Measurements from ENCODE around the gene GJA1.
A peak's percentile ranks its signal among the peaks of the same experiment; 100 is the strongest.
"Not testable (repeated sequence)": the region's sequence is repeated elsewhere in the genome, so short reads cannot be mapped to it uniquely, and the experiment has no call there.

GJA1 gene

DNA sequence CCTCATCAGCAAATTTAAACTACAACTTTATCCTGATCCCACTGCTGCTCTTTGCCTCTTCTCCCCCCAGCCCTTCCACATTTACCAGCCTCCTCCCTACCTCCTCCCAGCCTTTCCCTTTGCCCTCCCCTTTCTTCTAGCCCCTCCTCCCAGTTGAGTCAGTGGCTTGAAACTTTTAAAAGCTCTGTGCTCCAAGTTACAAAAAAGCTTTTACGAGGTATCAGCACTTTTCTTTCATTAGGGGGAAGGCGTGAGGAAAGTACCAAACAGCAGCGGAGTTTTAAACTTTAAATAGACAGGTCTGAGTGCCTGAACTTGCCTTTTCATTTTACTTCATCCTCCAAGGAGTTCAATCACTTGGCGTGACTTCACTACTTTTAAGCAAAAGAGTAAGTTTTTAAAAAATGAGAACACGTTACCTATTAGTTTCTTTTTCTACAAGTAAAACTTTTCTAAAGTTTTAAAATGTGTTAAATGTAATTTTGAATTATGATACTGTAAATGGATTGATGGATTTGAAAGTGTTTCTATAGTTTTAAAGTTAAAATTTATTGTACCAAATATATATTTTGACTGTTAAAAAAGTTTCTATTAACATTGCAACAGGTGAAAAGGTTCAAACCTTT lies at the start of gene GJA1:
Gene GJA1 (plus strand): TSS at position 203 of the 626 bp plus-strand sequence. CDS start 11,202 bp downstream, outside the sequence.
- no peak for DNase-seq

DNA sequence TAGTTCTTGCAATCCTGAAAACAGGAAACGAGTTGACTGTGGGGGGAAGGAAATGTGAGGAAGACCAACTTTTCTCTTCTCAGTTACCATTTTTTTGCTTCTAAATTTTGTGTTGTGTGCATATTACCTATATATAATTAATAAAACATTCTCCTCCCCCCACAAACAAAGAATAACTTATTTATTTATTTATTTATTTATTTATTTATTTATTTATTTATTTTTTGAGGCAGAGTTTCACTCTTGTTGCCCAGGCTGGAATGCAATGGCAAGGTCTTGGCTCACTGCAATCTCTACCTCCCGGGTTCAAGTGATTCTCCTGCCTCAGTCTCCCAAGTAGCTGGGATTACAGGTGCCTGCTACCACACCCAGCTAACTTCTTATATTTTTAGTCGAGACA lies 48.9 kb upstream of the GJA1 start:
- not testable (repeated sequence) for DNase-seq

DNA sequence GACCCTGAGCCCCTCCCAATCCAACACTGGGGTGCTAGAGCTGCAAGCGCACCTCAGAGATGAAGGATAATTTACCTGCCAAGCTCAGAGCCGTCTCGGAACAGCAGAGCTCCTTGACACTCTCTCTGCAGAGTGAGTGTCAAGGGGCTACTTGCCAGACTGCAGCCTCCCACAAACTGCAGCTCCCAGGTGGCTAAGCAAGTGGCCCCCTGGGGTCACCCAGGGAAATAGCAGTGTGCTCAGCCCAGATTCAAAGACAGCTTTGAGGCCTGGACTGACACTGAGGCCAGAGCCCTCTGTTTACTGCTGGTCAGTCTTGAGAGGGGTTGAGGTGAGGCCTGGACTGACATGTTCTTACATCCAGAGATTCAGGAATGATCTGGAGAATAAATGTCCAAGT lies 46.0 kb upstream of the GJA1 start:
- DNase-seq: no peak

DNA sequence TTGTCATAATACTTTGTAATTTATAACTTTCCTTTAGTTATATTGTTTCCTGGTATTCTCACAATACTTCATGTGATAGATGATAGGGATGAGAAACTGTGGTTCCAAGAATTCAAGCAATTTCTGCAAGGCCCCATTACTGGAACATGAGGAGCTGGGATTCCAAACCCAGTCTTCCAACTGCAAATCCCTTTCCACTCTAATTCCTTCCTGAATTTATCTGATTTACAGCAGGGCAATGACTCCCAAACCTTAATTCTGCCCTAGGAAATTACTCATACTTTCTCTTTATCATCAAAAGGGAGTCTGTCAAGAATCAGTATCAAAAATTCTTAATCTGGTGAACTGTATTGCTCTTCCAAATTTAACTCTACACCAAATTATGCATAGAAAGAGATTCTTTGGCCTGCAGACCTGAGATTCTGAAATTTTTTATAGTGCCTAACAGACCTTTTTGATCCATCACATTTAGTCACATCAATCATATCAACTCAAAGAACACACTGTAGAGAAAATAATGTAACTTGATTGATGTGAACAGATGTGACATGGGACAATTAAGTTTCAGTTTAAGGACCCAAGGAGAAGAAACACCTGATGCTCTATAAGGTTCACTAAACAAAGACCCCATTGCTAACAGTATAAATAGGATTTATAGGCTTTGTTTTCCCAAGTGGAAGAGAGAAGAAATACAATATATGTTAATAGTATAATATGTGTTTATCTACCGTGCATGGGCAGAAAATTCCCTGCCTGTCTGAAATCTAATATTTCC lies 41.5 kb upstream of the GJA1 start:
- no peak for DNase-seq

DNA sequence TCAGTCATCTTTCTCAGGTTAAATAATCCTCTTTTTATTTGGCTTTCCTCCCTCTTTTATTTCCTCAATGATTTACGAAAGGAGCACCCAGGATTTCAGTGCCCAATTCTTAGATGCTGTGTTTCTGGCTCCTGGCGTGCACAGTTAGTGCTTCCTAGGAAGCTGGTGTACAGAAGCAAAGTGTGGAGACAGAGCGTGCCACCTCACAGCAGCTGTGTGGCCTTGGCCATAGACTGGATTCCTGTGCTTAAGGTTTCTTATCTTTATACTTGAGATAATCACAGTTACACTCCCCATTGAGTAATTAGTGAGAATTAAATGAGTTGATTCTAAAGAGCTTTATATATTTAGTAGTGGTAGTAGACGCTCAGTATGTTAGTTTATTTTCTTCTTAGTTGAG lies 39.7 kb upstream of the GJA1 start:
- DNase-seq: no peak

DNA sequence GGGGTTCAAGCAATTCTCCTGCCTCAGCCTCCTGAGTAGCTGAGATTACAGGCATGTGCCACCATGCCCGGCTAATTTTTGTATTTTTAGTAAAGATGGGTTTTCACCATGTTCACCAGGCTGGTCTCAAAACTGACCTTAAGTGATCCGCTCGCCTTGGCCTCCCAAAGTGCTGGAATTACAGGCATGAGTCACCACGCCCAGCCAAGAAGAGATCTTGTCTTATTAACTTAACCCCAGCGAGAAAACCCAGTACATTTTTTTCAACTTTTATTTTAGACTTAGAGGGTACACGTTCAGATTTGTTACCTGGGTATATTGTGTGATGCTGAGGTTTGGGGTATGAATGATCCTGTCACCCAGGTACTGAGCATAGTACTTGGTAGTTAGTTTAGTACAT lies 38.3 kb upstream of the GJA1 start:
- DNase-seq: not testable (repeated sequence)

DNA sequence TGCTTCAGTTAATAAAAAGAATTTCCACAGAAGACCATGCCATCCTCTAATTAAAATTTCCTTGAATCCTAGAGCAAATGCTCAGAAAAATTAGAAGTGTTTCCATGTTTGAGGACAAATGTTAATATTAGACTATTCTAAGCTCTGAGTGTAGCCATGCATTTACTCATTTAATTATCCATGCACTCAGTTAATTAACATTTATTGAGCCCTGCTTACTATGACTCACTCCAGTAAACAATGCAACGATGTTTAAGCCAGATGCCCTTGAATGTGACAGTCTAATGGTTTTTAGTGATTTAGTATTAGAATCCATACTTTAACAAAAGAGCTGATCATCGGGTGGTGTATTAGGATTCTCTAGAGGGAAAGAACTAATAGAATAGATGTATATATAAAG lies 37.3 kb upstream of the GJA1 start:
- no peak for DNase-seq

DNA sequence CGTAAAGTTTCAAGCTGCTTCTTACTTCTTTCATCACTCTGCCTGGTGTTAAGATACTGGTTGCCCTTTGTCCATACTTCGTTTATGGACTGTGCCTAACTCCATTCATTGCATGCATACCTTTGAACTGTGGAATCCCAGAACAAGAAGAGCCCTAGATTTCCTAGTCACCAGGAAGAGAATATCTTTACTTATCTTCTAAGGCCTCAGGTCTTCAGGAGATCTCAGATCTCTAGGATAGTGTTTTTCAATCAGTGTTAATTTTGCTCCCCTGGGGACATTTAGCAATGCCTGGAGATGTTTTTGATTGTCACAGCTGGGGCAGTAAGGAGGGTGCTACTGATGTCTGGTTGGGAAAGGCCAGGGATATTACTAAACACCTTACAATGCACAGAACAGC lies 35.5 kb upstream of the GJA1 start:
- DNase-seq: no peak

DNA sequence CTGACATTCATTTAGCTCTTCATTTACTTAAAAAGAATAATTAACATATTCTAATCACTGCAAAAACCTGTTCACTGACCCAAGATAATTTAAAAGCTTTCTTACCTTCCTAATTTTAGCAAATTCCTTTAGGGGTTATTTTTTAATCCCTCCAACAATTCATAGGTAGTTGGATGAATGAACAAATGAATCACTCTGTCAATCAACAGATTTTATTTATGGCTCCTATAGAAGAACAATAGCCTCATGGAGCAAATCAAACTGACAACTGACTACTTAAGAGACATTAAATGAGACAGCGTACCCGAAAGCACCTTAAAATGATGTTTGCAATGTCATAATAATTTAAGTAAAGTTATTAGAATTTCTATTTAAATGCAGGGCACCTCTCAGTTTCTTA lies 31.5 kb upstream of the GJA1 start:
- DNase-seq: no peak

DNA sequence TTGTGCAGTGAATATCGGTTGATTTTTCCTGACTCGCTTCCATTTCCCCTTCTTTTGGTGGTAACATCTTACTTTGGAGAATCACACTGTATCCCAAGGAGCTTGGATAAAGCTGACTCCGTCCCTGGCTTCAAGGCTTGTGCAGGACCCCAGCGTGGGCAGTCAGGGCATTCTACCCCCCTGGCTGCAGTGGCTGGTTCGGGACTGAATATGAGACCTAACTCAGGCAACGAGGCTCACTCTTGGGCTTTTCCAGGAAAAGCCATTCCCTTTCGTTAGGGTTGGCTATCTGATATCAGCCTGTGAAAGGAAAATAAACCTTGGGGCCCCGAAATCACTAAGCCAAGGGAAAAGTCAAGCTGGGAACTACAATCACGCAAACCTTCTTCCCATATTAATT lies 30.1 kb upstream of the GJA1 start:
- no peak for DNase-seq

DNA sequence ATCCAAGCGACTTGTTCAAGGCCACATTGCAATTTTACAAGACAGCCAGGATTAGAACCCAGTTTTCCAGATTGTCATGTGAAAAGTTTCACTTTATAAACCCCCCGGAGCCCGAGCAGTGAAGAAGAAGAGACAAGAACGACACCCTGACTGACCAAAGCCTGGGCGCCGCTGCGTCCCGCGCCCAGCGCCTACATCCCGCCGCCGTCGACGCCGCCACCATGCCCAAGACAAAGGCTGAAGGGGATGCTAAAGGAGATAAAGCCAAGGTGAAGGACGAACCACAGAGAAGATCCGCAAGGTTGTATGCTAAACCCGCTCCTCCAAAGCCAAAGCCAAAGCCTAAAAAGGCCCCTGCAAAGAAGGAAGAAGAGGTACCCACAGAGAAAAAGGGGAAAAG lies 27.1 kb upstream of the GJA1 start:
- DNase-seq: no peak

DNA sequence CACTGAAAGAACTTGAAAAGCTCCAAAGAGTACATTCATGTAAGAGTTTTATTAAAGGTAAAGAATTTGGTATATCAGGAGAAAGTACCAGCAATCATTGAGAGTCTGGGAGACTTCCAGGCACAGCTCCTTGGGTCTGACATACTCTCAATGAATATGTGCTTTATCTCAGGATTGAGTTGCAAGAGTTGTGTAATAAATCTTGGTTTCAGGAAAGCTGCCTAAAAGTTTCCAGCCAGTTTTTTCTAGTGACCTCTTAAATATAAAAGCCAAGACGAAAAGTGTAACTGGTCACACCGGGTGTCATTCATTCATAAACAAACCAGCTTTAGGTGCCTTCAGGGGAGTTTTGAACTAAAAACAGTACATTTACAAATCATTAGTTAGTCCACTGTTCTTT lies 21.6 kb upstream of the GJA1 start:
- no peak for DNase-seq

DNA sequence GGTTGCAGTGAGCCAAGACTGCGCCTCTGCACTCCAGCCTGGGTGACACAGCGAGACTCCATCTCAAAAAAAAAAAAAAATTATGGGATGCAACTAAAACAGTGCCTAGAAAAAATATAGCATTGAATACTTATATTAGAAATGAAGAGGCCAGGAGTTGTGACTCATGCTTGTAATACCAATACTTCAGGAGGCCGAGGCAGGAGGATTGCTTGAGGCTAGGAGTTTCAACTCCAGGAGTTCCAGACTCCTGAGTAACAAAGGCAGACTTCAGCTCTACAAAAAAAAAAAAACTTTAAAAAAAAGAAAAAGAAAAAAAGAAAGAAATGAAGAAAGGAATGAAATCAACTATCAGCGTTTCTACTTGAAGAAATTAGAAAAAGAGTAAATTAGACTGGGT lies 17.1 kb upstream of the GJA1 start:
- DNase-seq: no peak

DNA sequence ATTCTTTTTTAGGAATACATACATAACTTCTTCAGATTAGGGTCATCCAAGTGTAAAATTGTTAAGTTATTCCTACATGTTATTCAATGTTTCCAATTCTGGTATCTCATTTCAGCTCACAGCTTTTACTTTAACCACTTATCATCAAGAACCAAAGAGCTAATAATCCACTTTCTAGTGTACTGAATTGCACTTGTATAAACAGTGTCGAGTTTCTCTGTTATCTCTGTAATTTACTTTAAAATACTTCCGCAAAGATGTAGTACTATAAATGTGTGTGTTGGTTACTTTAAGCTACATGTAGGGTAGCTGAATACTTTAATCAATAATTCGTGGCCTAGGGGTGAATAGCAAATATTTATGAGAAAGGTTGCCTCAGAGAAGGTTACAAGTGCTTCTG lies 8.8 kb upstream of the GJA1 start:
- no peak for DNase-seq

DNA sequence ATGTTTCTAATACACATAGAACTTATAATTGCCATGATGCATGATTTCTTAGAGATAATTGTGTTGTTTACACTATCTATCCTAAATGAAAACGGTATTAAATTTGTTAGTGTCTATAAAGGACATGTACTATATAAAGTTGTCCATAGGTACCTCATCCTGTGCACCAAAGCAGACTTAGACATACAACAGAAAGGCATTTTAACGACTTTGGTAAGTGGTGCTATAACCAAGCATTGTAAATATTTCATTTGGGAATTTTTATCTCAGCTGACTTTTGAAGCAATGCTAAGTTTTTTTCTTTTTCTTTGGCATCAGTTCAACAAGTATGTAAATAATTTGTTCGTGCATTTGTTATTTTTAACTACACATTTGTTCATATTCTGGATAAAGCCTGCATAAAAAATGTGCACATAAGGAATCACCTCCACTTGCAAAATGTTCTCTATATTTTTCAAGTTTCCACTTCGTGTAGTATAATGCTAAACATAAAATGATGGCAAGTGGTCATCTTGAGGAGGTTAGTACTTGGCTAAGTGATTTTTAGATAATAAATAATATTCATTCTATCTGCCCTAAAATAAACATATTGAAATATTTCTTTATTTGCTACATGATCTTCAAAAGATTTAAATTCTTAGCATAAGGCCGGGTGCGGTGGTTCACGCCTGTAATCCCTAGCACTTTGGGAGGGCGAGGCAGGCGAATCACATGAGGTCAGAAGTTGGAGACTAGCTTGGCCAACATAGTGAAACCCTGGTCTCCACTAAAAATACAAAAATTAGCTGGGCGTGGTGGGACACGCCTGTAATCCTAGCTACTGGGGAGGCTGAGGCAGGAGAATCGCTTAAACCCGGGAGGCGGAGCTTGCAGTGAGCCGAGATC lies 6.3 kb upstream of the GJA1 start:
- DNase-seq: no peak

DNA sequence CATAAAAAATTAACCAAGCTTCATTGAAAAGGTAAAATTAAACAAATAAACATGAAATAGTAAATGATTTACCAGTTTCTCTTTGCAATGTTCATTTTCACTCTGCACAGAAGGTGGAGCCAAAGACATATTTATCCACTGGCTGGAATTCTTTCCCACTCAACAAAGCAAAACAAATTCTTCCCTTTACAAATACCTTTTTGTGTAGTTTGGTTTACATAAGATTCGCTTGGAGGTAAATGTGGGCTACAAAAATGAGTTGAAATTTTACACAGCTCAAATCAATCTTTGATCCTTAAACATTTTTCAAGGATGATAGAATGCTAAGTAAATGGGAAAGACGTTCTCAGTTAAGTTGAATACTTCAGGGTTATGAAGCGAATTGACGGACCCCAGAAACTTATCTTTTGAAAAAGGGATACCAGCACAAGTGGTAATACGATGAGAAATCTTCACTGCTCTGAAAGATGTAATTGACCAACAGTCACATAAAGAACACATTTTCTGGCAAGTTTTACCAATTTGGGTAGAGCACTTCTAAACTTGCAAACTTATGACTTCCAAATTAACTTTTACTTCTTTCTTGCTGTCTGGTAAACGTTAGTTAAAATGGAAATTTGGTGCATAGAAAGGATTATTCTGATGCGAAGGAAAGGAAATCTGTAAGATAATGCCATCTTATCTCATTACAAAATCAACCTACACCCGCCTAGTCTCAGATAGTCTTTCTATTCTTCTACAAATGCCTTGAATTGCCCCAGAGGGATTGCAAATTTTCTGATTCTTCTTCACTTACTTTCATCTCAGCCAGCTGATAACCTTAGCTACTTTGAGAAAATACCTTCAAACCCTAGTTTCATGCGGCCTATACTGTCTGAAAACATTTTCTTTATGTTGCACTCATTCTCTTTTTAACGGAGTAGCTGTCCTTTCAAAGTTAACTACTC lies 4.7 kb upstream of the GJA1 start:
- DNase-seq: no peak

DNA sequence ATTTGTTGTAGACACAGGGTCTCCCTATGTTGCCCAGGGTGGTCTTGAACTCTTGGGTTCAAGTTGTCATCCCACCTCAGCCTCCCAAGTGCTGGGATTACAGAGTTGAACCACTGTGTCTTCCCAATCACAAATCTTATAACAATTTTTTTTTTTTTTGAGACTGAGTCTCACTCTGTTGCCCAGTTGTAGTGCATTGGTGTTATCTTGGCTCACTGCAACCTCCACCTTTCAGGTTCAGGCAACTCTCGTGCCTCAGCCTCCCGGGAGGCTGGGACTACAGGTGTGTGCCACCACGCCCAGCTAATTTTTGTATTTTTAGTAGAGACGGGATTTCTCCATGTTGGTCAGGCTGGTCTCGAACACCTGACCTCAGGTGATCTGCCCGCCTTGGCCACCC lies 3.7 kb upstream of the GJA1 start:
- not testable (repeated sequence) for DNase-seq

DNA sequence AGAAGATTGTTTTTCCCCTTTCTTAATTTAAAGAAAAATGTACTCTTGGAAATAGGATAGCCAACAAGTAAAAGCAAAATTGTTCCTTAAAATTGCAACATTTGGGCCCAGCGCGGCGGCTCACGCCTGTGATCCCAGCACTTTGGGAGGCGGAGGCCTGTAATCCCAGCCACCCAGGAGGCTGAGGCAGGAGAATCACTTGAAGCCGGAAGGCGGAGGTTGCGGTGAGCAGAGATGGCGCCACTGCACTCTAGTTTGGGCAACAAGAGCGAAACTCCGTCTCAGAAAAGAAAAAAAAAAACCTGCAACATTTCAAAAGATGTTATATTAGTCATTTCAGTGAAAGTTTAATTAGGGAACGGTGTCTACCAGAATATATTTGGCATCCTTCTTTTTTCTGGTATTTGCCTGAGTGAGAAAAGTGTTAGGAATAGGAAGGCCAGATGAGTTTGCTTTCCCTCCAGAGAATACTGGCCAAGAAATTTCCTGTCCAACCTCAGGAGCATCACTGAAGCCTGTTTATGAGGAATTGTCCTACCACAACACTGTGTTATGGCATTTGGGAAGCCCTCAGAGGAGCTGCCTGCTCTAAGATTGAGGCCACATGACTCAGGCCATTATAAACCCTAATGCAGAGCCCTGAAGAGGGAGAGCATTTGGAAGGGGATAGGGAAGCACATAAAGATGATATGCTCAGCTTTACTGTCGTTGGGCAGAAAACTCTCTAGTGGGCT lies 1.2 kb upstream of the GJA1 start:
- DNase-seq: no peak

DNA sequence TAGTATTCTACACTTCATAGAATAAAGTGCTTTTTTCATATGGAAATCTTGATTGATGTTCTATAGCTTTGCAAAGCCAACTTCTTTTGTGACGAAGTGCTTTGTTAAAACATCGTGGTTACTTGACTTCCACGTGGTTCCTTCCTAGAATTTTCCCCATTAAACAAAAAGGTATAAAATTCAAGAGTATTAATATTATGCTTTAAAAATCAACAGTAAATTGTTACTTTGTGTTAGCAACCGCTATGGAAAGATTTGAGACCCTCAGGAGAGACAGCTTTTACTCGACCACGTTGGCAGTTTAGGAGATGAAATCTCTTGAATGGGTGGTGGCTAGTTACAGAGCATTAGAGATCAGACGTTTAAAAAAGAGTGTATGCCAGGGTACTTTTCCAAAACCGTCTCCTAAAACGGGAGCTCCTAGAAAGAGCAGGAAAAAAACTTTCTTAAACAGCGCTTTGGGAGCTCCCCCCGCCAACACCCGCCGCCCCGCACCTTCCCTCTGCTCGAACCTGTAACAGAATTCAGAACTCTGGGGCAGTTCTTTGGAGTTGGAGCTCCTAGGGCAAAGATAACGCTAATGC lies 920 bp downstream of the GJA1 start:
- no peak for DNase-seq

DNA sequence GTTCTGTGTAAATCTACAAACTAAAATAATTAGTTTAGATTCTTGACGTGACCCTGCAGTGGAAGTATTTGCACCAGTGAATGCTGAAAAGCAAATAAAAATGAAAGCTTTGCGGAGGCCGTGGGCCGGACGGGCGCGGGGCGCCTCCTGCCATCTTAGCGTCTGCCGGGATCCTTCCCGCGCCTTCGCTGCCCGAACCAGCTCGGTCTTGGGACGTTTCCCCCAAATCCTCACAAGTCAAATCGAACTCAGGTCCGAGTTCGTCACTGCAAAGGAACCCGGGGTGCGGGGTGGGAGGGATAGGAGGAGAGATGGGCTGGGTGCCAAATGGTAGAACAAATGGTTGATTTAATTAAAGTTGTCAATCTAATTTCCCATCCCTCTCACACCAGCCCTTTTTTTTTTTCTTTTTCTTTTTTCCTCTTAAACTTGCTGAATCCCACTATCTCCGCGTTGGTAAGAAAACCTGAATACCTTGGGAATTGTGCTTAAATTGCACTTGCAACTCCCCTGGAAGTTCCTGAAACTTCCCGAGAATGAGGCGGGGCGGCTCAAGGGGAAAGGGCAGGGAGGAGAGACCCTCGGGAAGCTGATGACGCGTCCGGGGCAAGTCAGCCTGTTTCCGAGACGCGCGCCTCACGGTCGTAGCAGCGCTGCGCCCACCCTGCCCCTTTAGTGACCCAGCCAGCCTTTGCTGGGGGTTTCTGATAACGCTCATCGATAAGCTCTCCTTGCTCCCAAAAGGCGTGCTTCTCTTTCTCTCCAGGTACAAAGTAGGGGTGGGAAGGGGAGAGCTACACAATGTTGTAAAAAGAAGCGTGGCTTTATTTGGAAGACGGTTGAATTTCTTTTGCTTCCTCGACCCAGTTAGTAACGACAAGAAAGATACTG lies 1.8 kb downstream of the GJA1 start:
- peak; percentile 10 for DNase-seq

All from activated CD4-positive, alpha-beta T cell treated with anti-CD3 and anti-CD28 coated beads, Interleukin-10, Interleukin-2, amounts not matched to agents 100 ng/mL and 50 ng/mL, durations not matched to agents 16 hours and 8 hours (primary cell).